GM19452 (cell line): ENCODE results near the gene FDXACB1.

Experiments used
- ATAC-seq: cut with Tn5 transposase; IDR thresholded peaks from one replicate; pipeline ENCODE4 v1.9.1; 2021; ENCODE audit not compliant: unreplicated experiment

FDXACB1 gene

DNA sequence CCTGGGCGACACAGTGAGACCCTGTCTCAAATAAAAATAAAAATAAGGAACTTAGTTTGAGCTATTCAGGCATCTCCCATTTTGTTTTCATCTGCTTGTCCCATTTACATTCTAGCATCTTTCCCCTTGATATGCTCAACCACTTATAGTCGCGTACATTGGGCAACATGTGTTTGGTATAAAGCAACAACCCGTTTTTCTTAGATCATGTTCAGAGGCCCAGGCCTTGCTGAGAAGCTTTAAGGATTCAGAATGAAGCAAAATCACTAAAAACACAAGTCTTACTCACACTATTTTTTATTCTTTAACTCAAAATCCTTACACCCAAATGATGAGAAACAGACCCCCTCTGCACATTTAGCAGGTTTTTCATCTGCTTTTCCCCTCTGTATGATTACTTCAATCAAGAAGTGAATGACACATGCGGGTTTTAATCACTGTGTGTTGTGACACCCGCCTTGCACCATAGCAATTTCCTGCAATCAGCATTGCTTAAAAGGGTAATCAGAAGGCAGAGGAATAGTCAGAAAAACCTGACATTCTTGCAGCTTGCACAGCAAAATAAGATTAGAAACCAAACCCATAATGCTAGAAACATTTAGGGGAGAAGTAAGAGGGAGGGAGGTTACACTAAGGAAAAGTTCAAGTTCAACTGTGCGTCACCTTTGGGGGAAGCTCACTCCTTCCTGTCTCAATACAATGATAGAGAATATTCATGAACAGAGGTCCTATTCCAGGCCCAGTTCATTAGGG, 33.5 kb downstream of the FDXACB1 start:
- no peak for ATAC-seq

DNA sequence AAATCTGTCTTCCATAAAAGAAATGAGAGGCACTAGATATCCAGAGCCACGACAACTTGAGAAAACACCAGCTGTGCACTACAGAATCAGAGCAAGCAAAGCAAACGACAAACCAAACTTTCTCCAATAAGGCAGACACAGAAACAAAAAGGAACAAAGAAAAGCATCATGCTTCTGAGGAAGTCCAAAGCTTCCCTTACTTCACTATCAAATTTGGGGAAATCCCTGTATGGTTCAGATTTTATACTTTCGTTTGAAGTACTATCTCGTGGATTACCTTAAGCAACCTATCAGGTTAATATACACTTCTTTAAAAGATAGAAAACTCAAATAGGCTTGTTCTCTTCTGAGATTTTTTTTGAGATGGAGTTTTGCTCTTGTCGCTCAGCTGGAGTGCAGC, 35.3 kb downstream of the FDXACB1 start:
- ATAC-seq, result no peak

- ATAC-seq, result no peak
These were observed 37.5 kb downstream of the FDXACB1 start for GRCh38 chr11:111841370-111842053.

DNA sequence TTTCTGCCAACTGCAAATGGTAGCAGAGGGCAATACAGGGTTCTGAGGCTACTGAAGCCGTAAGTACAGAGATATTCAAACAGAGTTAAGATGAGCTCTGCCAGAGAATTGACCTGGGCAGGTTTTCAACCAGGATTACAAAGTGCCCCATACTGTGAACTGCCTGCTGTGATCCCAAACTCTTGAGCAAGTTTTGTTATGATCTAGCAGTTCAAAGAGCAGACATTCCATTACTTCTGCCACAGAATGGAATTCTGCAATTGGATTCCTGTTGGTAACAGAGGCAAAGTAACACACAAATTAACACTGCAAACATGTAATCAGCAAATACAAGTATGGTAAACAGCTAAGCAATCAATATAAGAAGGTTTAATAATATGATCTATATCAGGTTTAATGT, 38.8 kb downstream of the FDXACB1 start:
- no peak for ATAC-seq

- ATAC-seq, result no peak
These were observed 40.9 kb downstream of the FDXACB1 start for GRCh38 chr11:111838054-111838453.

- ATAC-seq, result no peak
These were observed 41.5 kb downstream of the FDXACB1 start for GRCh38 chr11:111837366-111837891.

DNA sequence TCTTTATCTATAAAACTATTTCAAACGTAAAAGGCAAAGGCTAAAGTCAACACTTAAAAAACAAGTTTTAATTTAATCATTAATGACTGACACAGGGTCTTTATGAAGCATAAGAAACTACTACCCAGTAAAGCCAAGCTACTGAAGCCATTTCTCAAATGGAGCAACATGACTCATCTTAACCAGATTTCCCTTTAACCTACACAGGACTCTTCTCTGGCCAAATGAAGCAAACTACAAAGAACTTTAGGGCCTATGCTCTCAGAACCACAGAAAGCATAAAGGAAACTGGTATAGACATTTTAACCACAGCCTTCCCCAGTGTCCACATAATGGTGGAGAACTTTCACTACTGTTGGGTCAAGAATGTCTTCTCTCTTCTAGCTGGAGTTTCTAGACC, 42.2 kb downstream of the FDXACB1 start:
- ATAC-seq, result peak; percentile 85

DNA sequence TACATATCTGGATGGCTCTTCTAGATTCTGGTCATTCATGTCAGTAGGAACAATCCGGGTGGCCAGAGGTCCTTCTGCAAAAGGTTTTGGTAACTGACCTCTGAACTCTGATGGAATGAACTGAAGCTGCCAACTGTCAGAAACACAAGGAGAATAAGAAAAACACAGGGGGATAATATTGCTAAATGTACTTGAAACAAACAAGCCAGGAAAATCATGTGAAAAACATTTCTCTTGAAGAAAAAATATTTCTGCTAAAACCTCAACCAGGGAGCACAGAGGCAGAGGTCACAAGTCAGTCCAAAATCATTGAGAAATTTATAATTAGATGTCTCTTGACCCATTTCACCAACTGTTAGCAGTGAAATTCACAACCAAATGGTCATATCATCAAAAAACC, 42.8 kb downstream of the FDXACB1 start:
- no peak for ATAC-seq

GRCh38 chr11:111835665-111836064, 43.3 kb downstream of the FDXACB1 start:
- ATAC-seq, result no peak

GRCh38 chr11:111834432-111835163, 44.4 kb downstream of the FDXACB1 start:
- no peak for ATAC-seq

GRCh38 chr11:111833524-111833923, 45.4 kb downstream of the FDXACB1 start:
- ATAC-seq, result no peak

- peak; percentile 85 for ATAC-seq
These were observed 49.6 kb downstream of the FDXACB1 start for GRCh38 chr11:111829185-111829968.

DNA sequence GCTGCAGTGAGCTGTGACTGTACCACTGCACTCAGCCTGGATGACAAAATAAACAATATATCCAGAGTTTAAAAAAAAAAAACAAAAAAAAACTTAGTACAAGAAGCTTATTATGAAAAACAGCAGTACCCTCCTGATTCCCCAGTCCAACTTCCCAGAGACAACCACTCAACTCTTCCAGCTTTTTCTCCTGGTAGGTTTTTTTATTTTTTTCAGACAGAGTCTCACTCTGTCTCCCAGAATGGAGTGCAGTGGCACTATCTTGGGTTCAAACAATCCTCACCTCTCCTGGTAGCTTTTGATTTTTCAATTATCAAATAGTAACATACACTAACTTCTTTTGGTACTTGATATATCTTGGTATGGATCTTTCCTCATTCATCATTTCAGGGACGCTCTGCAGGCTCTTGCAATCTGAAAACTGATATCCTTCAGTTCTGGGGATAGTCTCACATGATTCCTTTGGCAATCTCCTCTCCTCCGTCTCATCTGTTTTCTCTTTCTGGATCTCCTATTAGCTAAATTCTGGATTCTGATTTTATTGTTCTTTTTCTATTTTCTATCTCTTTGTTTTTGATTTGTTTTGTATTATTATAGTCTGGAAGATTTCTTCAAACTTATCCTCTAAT, 52.5 kb downstream of the FDXACB1 start:
- ATAC-seq, result no peak
